Sigmoid colon (tissue), 4 donors: ENCODE measurements around the gene GUCA2B.

ENCODE experiments used
- POLR2A ChIP-seq, 2 donors: fragments of 450-650 bp; IDR thresholded peaks; one replicate each; pipeline ENCODE4 v1.6.1; 2016; ENCODE audit warnings: antibody characterized with exemption in 2 of 2, mild to moderate bottlenecking in 2 of 2, moderate library complexity in 2 of 2
- POLR2AphosphoS5 ChIP-seq, 4 donors: sonication (generic); formaldehyde crosslinking; IDR thresholded peaks; one replicate each; pipeline ENCODE4 v1.6.1; 2017; ENCODE audit warnings: antibody characterized with exemption in 4 of 4

DNA sequence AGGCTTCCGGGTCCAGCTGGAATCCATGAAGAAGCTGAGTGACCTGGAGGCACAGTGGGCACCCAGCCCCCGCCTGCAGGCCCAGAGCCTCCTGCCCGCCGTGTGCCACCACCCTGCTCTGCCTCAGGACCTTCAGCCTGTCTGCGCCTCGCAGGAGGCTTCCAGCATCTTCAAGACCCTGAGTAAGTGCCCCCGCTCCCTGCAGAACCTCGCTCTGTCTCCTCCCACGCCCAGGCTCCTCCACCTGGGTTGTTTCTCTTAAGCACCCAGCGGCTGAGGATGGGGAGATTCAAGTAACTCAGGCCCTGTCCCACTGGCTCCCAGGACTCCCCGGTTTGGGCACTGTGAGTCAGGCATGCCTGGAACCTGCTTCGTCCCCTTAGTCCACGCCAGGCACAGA is 1.5 kb downstream of the GUCA2B start:
- no peak for TF ChIP-seq POLR2A (IDR thresholded peaks at IDR 0.05)
- TF ChIP-seq POLR2AphosphoS5 (IDR thresholded peaks at IDR 0.05), result no peak
